GM12892 (cell line): ENCODE results near the gene DAB1.

ENCODE experiments used
- POLR2A ChIP-seq: IDR thresholded peaks from 2 replicates; pipeline ENCODE4 v1.6.1; 2011; ENCODE audit warnings: low read depth, low read length, control low read depth
- POLR2AphosphoS5 ChIP-seq: IDR thresholded peaks from 2 replicates; pipeline ENCODE4 v1.6.1; 2011; ENCODE audit warnings: low read depth, low read length, control low read depth
- TAF1 ChIP-seq: IDR thresholded peaks from 2 replicates; pipeline ENCODE4 v1.6.1; 2011; ENCODE audit warnings: low read depth, mild to moderate bottlenecking, control low read depth, low read length, borderline replicate concordance

DNA sequence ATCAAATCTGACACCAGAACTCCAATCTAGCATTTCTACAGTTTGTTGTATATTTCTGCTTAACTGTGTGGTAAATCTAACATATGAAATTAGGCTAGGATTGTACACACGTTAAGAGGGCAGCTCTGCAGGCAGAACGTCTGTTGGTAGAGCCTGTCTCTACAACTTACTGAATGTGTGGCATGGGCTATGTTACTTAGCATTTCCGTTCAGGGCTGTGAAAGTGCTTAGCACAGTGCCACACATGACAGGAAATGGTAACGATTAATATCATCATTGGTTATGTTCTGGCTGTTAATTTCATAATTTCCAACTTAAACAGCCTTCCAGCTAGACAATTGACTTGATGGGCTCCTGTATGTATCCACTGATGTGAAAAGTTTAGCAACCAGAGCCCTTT, 448.4 kb downstream of the DAB1 start:
- TF ChIP-seq POLR2AphosphoS5 = no peak
- TF ChIP-seq POLR2A = no peak
- TF ChIP-seq TAF1 = no peak
